SK-N-SH treated with all-trans-retinoic acid at 6 μM for 48 hours (cell line): Measurements from ENCODE around the gene PHRF1.
A peak's percentile ranks its signal among the peaks of the same experiment; 100 is the strongest.

Experiments
- ATAC-seq: fragments of 200-7000 bp; cut with Tn5 transposase; 3 replicates; pipeline ENCODE4 v1.9.1; 2020; ENCODE audit warnings: mild to moderate bottlenecking, moderate library complexity
- ARNTL ChIP-seq: fragments of 450-650 bp; formaldehyde crosslinking; IDR thresholded peaks from 2 replicates; pipeline ENCODE4 v1.5.0; 2020; ENCODE audit warnings: low read depth, mild to moderate bottlenecking, moderate library complexity, borderline replicate concordance
- CREB5 ChIP-seq: fragments of 250-450 bp; sonication (Bioruptor Pico); IDR thresholded peaks from 2 replicates; pipeline ENCODE4 v1.5.1; 2020; ENCODE audit warnings: low read depth, mild to moderate bottlenecking, moderate library complexity
- ESRRG ChIP-seq: fragments of 250-450 bp; sonication (Bioruptor Pico); IDR thresholded peaks from 2 replicates; pipeline ENCODE4 v1.6.1; 2021; ENCODE audit warnings: mild to moderate bottlenecking
- ISL1 ChIP-seq: fragments of 250-450 bp; sonication (Bioruptor Pico); IDR thresholded peaks from 2 replicates; pipeline ENCODE4 v2.1.2; 2022; ENCODE audit warnings: mild to moderate bottlenecking, moderate library complexity
- OSR1 ChIP-seq: fragments of 250-450 bp; sonication (Bioruptor Pico); IDR thresholded peaks from 2 replicates; pipeline ENCODE4 v1.8.0; 2022; ENCODE audit warnings: moderate library complexity, mild to moderate bottlenecking, inconsistent platforms
- PATZ1 ChIP-seq: fragments of 250-450 bp; sonication (Bioruptor Pico); IDR thresholded peaks from 2 replicates; pipeline ENCODE4 v1.8.0; 2020; ENCODE audit warnings: mild to moderate bottlenecking, moderate library complexity, borderline replicate concordance
- POU6F1 ChIP-seq: fragments of 250-450 bp; sonication (Bioruptor Pico); IDR thresholded peaks from 2 replicates; pipeline ENCODE4 v1.8.0; 2021; ENCODE audit warnings: low read depth, mild to moderate bottlenecking, moderate library complexity, borderline replicate concordance
- PPARA ChIP-seq: fragments of 250-450 bp; sonication (Bioruptor Pico); IDR thresholded peaks from 2 replicates; pipeline ENCODE4 v1.5.0; 2020; ENCODE audit warnings: mild to moderate bottlenecking, borderline replicate concordance
- RARB ChIP-seq: fragments of 250-450 bp; sonication (Bioruptor Pico); IDR thresholded peaks from 2 replicates; pipeline ENCODE4 v1.8.0; 2021; ENCODE audit warnings: mild to moderate bottlenecking, moderate library complexity
- SNAI2 ChIP-seq: fragments of 250-450 bp; sonication (Bioruptor Pico); IDR thresholded peaks from 2 replicates; pipeline ENCODE4 v1.5.0; 2020; ENCODE audit warnings: mild to moderate bottlenecking, moderate library complexity
- TCF4 ChIP-seq: fragments of 250-450 bp; sonication (Bioruptor Pico); IDR thresholded peaks from 2 replicates; pipeline ENCODE4 v1.8.0; 2021; ENCODE audit warnings: mild to moderate bottlenecking, moderate library complexity, borderline replicate concordance
- TSHZ2 ChIP-seq: fragments of 250-450 bp; sonication (Bioruptor Pico); IDR thresholded peaks from 2 replicates; pipeline ENCODE4 v1.5.0; 2020; ENCODE audit warnings: mild to moderate bottlenecking, moderate library complexity
- ZC3H10 ChIP-seq: fragments of 250-450 bp; sonication (Bioruptor Pico); IDR thresholded peaks from 2 replicates; pipeline ENCODE4 v1.5.1; 2021; ENCODE audit warnings: mild to moderate bottlenecking, moderate library complexity
- ZFP3 ChIP-seq: fragments of 250-450 bp; sonication (Bioruptor Pico); IDR thresholded peaks from 2 replicates; pipeline ENCODE4 v1.5.0; 2020; ENCODE audit warnings: mild to moderate bottlenecking, moderate library complexity
- ZFP30 ChIP-seq: fragments of 450-650 bp; formaldehyde crosslinking; IDR thresholded peaks from 2 replicates; pipeline ENCODE4 v1.5.0; 2022; ENCODE audit warnings: mild to moderate bottlenecking, moderate library complexity
- ZNF565 ChIP-seq: fragments of 450-650 bp; formaldehyde crosslinking; conservative IDR thresholded peaks from 2 replicates; pipeline ENCODE4 v1.5.0; 2020; ENCODE audit warnings: low read depth, mild to moderate bottlenecking, moderate library complexity
- ZNF70 ChIP-seq: fragments of 450-650 bp; formaldehyde crosslinking; IDR thresholded peaks from 2 replicates; pipeline ENCODE4 v1.5.0; 2020; ENCODE audit warnings: mild to moderate bottlenecking, moderate library complexity
- ZNF8 ChIP-seq: fragments of 450-650 bp; formaldehyde crosslinking; IDR thresholded peaks from 2 replicates; pipeline ENCODE4 v1.5.0; 2020; ENCODE audit warnings: mild to moderate bottlenecking, moderate library complexity

PHRF1 gene

GRCh38 chr11:595400-595799 is 19.1 kb downstream of the PHRF1 start:
- ATAC-seq = no peak
- TF ChIP-seq ZFP3 (CRISPR knock-in tag) (no peak), ZC3H10 (no peak), ZNF70 (CRISPR knock-in tag) (no peak), RARB (CRISPR knock-in tag) (no peak), TCF4 (CRISPR knock-in tag) (no peak), PPARA (CRISPR knock-in tag) (no peak)

- ATAC-seq = no peak
- TF ChIP-seq PPARA (CRISPR knock-in tag) (no peak), SNAI2 (CRISPR knock-in tag) (no peak), POU6F1 (CRISPR knock-in tag) (no peak), ZNF565 (CRISPR knock-in tag) (no peak), ESRRG (CRISPR knock-in tag) (no peak), TSHZ2 (no peak), ARNTL (CRISPR knock-in tag) (no peak), ZFP30 (CRISPR knock-in tag) (no peak), CREB5 (CRISPR knock-in tag) (no peak), ZC3H10 (no peak)
Observed at GRCh38 chr11:596374-596773, 20.1 kb downstream of the PHRF1 start.

GRCh38 chr11:597166-597725 is 21.0 kb downstream of the PHRF1 start:
- ATAC-seq = peak; percentile 41; the same call in 2 of the 3 replicates
- TF ChIP-seq ZNF70 (CRISPR knock-in tag) (no peak), CREB5 (CRISPR knock-in tag) (no peak), PPARA (CRISPR knock-in tag) (no peak), ARNTL (CRISPR knock-in tag) (no peak), RARB (CRISPR knock-in tag) (no peak), ISL1 (CRISPR knock-in tag) (no peak), OSR1 (CRISPR knock-in tag) (no peak), PATZ1 (CRISPR knock-in tag) (no peak), TSHZ2 (no peak), ZC3H10 (no peak), SNAI2 (CRISPR knock-in tag) (no peak), ZNF8 (CRISPR knock-in tag) (no peak)
- TF ChIP-seq, all 23 proteins: peak for 0
